ENCODE data around the gene ADPGK.

Gene ADPGK

DNA sequence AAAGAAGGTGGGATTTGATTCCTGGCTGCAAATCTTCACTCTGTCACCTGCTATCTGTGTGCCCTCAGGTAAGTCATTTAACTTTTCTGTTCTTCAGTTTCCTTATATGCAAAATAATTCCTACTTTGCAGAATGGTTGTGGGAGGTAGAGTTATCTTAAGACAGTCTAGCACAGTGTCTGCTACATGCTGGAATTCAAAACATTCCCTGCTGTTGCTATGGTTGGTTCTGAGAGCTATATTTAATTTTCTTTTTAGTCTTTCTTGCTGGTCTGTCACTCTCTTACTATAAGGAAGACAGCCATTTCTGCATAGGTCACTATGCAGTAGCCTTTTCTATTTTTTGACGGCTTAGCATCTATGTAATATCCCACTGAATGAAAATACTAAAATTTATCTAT, 4.0 kb upstream of the ADPGK start:
- DNase-seq (ENCODE audit: extremely low read depth, low read depth): no peak
- TF ChIP-seq, protein P1, sequence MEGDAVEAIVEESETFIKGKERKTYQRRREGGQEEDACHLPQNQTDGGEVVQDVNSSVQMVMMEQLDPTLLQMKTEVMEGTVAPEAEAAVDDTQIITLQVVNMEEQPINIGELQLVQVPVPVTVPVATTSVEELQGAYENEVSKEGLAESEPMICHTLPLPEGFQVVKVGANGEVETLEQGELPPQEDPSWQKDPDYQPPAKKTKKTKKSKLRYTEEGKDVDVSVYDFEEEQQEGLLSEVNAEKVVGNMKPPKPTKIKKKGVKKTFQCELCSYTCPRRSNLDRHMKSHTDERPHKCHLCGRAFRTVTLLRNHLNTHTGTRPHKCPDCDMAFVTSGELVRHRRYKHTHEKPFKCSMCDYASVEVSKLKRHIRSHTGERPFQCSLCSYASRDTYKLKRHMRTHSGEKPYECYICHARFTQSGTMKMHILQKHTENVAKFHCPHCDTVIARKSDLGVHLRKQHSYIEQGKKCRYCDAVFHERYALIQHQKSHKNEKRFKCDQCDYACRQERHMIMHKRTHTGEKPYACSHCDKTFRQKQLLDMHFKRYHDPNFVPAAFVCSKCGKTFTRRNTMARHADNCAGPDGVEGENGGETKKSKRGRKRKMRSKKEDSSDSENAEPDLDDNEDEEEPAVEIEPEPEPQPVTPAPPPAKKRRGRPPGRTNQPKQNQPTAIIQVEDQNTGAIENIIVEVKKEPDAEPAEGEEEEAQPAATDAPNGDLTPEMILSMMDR (IDR thresholded peaks at IDR 0.05; ENCODE audit: low read depth, low read length): no peak

DNA sequence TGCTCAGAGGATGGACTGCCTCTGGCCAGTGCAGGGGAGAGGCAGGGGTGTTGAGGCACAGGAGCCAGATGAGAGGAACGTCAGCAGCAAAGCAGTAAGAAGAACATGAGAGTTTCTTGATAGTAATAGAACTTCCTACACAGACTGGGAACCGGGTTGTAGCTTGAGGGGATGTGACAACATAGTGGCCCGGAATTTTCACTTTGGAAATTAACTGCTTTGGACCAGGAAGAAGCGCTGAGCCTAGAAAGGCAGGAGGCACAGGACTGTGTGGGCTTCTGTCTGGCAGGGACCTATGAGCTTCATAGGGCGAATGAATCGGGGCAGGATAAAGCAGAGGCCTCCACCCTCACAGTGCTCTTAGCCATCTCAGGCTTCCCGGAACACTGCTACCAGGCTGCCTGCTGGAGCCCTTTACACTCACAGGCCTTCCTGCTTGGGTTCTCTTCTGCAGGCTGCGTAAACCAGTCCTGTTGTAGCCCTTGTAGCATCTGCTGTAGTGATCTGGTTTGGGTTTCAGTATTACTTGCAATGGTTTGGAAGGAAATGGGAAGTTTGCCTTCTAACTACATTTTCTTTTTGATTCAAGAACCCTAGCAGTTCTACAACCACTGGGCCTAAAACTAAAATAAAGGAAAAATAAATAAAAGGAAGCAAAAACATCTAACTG, 3.3 kb upstream of the ADPGK start:
- TF ChIP-seq, protein P1 (IDR thresholded peaks at IDR 0.05; ENCODE audit: low read depth, low read length): no peak
- DNase-seq (ENCODE audit: extremely low read depth, low read depth): no peak

DNA sequence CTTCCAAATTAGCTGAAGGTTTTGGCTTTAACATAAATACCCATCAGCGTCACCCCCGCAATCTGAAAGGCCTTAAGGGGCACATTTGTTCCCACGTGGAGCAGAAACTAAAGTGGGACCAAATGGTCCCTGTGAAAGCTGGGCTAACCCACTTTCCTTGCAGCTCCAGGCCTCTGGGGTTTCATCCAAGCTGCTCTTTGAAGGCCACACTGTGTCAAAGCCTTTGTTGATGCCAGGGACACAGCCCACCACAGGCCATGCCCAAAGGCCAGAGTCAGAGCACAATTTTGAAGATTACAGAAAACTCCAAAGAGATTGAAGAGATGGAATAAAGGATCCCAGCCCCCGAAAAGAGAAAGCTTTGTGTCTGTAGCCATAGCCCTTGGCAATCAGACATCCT, 2.7 kb upstream of the ADPGK start:
- TF ChIP-seq, protein P1 (IDR thresholded peaks at IDR 0.05; ENCODE audit: low read depth, low read length): no peak
- no peak for DNase-seq (ENCODE audit: extremely low read depth, low read depth)

DNA sequence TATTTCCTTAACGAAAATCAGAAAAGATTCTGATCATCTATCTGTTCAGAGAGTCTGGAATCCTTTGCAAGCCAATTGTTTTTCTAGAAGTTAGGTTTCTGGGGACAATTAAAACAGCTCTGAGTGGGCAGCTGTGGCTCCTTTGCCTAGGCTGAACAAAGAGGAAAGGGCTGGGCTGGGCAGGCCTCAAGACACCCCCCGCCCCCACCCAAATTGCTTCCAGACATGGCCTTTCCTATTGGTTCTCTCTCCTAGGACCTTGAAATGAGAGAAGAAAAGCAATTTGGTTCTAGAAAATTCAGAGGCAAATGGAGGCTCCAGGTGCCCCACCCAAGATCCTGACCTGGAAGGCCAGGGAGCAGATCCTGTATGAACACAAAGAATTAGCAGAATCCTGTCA, 2.3 kb upstream of the ADPGK start:
- DNase-seq (ENCODE audit: extremely low read depth, low read depth): peak; percentile 24
- TF ChIP-seq, protein P1 (IDR thresholded peaks at IDR 0.05; ENCODE audit: low read depth, low read length): no peak

DNA sequence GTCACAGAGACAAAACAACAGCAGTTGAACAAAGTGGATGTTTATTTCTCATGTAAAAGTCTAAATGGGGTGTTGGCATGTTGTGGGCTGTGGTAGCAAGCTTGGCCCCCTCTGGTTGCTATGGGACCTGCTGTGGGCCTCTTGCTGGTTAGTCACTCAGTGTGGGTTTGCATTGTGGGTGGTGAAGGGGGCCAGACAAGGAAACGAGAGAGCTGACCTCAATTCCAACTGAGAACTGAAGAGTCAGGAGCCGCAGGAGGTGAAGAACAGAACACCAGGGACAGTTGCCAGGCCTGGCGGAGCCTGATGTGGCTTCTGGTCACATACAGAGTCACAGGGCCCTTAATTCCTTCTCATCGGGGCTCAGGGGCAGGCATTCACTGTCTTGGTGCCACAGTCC, 1.9 kb upstream of the ADPGK start:
- TF ChIP-seq, protein P1 (IDR thresholded peaks at IDR 0.05; ENCODE audit: low read depth, low read length): no peak
- DNase-seq (ENCODE audit: extremely low read depth, low read depth): no peak

DNA sequence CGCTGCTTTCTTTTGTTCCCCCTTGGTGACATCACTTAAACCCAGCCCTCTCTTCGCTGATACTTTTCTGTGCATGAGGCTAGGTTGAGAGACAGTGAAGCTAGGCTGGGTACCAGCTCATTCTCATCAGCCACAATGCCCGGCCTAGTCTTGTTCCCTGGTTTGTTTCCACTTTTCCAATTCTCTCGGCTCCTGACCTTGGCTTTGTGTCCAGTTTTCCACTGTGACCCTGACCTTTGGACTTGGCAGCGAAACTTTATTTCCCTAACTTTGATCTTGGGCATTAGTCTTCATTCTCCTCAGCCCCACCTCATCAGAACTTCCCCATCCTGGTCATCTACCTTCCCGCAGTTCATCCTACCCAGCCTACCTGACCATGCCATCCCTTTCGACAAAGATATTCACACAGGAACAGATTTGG, 908 bp upstream of the ADPGK start:
- TF ChIP-seq, protein P1 (IDR thresholded peaks at IDR 0.05; ENCODE audit: low read depth, low read length): no peak
- DNase-seq (ENCODE audit: extremely low read depth, low read depth): no peak

DNA sequence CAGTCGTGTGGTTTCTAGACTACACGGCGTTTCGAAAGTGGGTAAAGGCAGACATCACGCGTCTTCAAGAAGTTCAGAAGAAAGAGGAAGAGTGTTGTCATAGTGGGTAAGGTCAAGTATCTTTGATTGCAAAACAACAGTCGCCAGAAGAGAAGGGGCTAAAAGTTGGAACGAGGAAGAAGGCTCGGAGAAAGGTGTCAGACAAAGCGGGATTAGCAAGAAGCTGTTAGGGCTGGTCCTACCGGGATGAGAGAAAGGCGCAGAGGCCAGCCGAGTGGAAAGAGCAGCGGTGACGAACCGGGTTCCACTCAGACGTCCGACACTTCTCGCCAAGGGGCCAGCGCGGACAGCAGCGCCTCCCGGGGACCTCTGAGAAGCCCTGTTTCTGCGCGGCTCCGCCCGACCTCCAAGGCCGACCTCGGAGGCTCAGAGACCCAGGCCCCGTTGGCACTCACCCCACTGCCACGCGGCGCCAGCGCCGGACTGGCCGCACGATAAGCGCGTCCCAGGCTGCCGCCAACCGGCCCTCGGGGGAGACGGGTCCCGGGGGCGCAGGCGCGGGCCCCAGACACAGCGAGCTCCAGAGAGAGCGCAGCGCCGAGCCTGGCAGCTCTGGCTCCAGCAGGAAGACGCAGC, 436 bp downstream of the ADPGK start:
- TF ChIP-seq, protein P1 (IDR thresholded peaks at IDR 0.05; ENCODE audit: low read depth, low read length): no peak; the same call in 1 of the 2 replicates
- DNase-seq (ENCODE audit: extremely low read depth, low read depth): no peak

Data from AG09319 (cell line).